PC-3 (cell line): Measurements from ENCODE around the gene SMYD3. TPM values are rescaled to one million over a fixed set of nuclear protein-coding genes. Genes with fewer than 3 reads are reported as not detected.

Experiments
- ATAC-seq: fragments of 200-7000 bp; cut with Tn5 transposase; 2 replicates; pipeline ENCODE4 v1.9.1; 2020; ENCODE audit warnings: mild to moderate bottlenecking, moderate library complexity
- BruUV-seq: library from RNA; stranded (reverse); fragments of 400-500 nt; replicated peaks from 2 replicates; lab custom pipeline; 2021; lab: Mats Ljungman, UMichigan
- CTCF ChIA-PET: fragments of 300-600 bp; sonication (Branson Sonifier 250); formaldehyde crosslinking; loops from one replicate; lab custom pipeline; 2022; ENCODE audit warnings: antibody characterized with exemption; lab: Charles Lee
- POLR2A ChIA-PET: fragments of 300-600 bp; sonication (Branson Sonifier 250); formaldehyde crosslinking; loops from one replicate; lab custom pipeline; 2022; ENCODE audit warnings: antibody characterized with exemption; ENCODE audit not compliant: unreplicated experiment; lab: Charles Lee
- DNase-seq: peaks from one replicate; pipeline ENCODE4 v3.0.0-alpha.2; 2015
- H2AFZ ChIP-seq: fragments of 300-600 bp; sonication (generic); 2 replicates; pipeline ENCODE4 v1.6.0; 2016; ENCODE audit warnings: antibody characterized with exemption, low read length
- H3F3A ChIP-seq: fragments of 300-600 bp; sonication (generic); one replicate; pipeline ENCODE4 v1.6.0; 2017; ENCODE audit warnings: antibody characterized with exemption, low read length, control low read depth, mild to moderate bottlenecking; ENCODE audit not compliant: unreplicated experiment
- H3K27ac ChIP-seq: fragments of 300-600 bp; sonication (generic); 2 replicates; pipeline ENCODE4 v1.5.1; 2016; ENCODE audit warnings: mild to moderate bottlenecking, low read length
- H3K27me3 ChIP-seq: fragments of 300-600 bp; sonication (generic); 2 replicates; pipeline ENCODE4 v1.6.1; 2016; ENCODE audit warnings: low read length, mixed read lengths
- H3K36me3 ChIP-seq: fragments of 300-600 bp; sonication (generic); 2 replicates; pipeline ENCODE4 v1.6.1; 2016; ENCODE audit warnings: low read depth, mixed run types, low read length, mixed read lengths
- H3K4me1 ChIP-seq: fragments of 300-600 bp; sonication (generic); 2 replicates; pipeline ENCODE4 v1.5.1; 2016; ENCODE audit warnings: low read length; ENCODE audit not compliant: insufficient read depth
- H3K4me2 ChIP-seq: fragments of 300-600 bp; sonication (generic); 2 replicates; pipeline ENCODE4 v1.6.0; 2016; ENCODE audit warnings: low read length
- H3K4me3 ChIP-seq: fragments of 300-600 bp; sonication (generic); 2 replicates; pipeline ENCODE4 v1.5.1; 2016; ENCODE audit warnings: mild to moderate bottlenecking, low read length, mixed read lengths
- H3K79me2 ChIP-seq: fragments of 300-600 bp; sonication (generic); 2 replicates; pipeline ENCODE4 v1.6.1; 2017; ENCODE audit warnings: low read length, mixed read lengths
- H3K9ac ChIP-seq: fragments of 300-600 bp; sonication (generic); 2 replicates; pipeline ENCODE4 v1.6.0; 2016; ENCODE audit warnings: mild to moderate bottlenecking, low read length
- H3K9me2 ChIP-seq: fragments of 300-600 bp; sonication (generic); replicated peaks from 2 replicates; pipeline ENCODE4 v1.6.1; 2016; ENCODE audit warnings: mixed run types, low read length, mixed read lengths
- H3K9me3 ChIP-seq: fragments of 300-600 bp; sonication (generic); 2 replicates; pipeline ENCODE4 v1.6.1; 2016; ENCODE audit warnings: low read length, mixed read lengths
- H4K20me1 ChIP-seq: fragments of 300-600 bp; sonication (generic); 2 replicates; pipeline ENCODE4 v1.6.1; 2016; ENCODE audit warnings: low read length, mixed read lengths
- EZH2 ChIP-seq: fragments of 300-600 bp; sonication (generic); IDR thresholded peaks from one replicate; pipeline ENCODE4 v1.6.1; 2017; ENCODE audit warnings: antibody characterized with exemption, mild to moderate bottlenecking, low read length; ENCODE audit not compliant: unreplicated experiment
- EZH2phosphoT487 ChIP-seq: fragments of 300-600 bp; sonication (generic); IDR thresholded peaks from 2 replicates; pipeline ENCODE4 v1.6.1; 2018; ENCODE audit warnings: mild to moderate bottlenecking, antibody characterized with exemption, low read length, borderline replicate concordance
- intact Hi-C: fragments of 100-400 bp; cut with micrococcal nuclease; formaldehyde crosslinking; loops from 2 replicates; pipeline ENCODE4 v1.9.0; 2023
- total RNA-seq: library from RNA; depleted of rRNA; stranded (reverse); fragments of >200 nt; gene quantifications from 2 replicates; pipeline ENCODE4 v1.2.3, GENCODE V29; 2014
- TF ChIP-seq, protein P1 (sequence below): fragments of 300-600 bp; sonication (generic); conservative IDR thresholded peaks from 2 replicates; pipeline ENCODE4 v1.5.1; 2017; ENCODE audit warnings: antibody characterized with exemption, low read depth, mild to moderate bottlenecking, low read length

Gene SMYD3
- total RNA-seq, 1 experiment from 2014 or later: 33.0 TPM

DNA sequence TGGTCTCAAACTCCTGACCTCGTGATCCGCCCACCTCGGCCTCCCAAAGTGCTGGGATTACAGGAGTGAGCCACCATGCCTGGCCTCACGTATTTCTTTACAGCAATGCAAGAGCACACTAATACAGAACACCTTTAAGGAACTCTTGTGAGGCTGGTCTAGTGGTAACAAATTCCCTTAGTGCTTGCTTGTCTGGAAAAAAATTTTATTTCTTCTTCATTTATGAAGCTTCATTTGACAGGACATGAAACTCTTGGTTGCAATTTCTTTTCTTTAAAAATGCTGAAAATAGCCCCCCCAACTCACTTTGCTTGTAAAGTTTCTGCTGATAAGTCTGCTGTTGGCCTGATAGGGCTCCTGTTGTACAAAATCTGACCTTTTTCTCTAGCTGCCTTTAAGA, 248.8 kb downstream of the SMYD3 start:
- TF ChIP-seq, protein P1, sequence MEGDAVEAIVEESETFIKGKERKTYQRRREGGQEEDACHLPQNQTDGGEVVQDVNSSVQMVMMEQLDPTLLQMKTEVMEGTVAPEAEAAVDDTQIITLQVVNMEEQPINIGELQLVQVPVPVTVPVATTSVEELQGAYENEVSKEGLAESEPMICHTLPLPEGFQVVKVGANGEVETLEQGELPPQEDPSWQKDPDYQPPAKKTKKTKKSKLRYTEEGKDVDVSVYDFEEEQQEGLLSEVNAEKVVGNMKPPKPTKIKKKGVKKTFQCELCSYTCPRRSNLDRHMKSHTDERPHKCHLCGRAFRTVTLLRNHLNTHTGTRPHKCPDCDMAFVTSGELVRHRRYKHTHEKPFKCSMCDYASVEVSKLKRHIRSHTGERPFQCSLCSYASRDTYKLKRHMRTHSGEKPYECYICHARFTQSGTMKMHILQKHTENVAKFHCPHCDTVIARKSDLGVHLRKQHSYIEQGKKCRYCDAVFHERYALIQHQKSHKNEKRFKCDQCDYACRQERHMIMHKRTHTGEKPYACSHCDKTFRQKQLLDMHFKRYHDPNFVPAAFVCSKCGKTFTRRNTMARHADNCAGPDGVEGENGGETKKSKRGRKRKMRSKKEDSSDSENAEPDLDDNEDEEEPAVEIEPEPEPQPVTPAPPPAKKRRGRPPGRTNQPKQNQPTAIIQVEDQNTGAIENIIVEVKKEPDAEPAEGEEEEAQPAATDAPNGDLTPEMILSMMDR: no peak
- no peak for TF ChIP-seq EZH2
- TF ChIP-seq EZH2phosphoT487: no peak
- ChIA-PET CTCF (no interaction called here), POLR2A (no interaction called here)
- no TSS peak for BruUV-seq
- Histone ChIP-seq H3K79me2 (no peaks in the 10 kb centered on the region), H3K27me3 (no peaks in the 10 kb centered on the region), H2AFZ (no peak overlapping the region), H3K27ac (no peak overlapping the region), H3K9me2 (no peaks in the 10 kb centered on the region), H3F3A (no peaks in the 10 kb centered on the region), H3K9me3 (no peaks in the 10 kb centered on the region), H3K36me3 (no peaks in the 10 kb centered on the region), H3K4me3 (no peak overlapping the region), H3K4me1 (peaks cover 15% of the 10 kb centered on the region), H3K4me2 (no peak overlapping the region), H4K20me1 (no peaks in the 10 kb centered on the region), H3K9ac (no peak overlapping the region)
- DNase-seq (no peak), ATAC-seq (no peak)
- intact Hi-C loops: no loop called here

DNA sequence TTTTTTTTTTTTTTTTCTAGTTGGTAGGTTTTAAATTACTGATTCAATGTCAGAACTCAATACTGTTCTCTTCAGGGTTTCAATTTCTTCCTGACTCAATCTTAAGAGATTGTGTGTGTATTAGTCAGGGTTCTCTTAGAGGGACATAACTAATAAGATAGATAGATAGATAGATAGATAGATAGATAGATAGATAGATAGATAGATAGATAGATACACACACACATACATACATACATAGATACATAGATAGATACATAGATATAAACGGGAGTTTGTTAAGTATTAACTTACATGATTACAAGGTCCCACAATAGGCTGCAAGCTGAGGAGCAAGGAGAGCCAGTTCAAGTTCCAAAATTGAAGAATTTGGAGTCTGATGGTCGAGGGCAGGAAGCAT, 251.3 kb downstream of the SMYD3 start:
- H3K9me3 ChIP-seq: no peaks in the 10 kb centered on the region
- ChIA-PET POLR2A (no interaction called here), CTCF (no interaction called here)
- no TSS peak for BruUV-seq
- TF ChIP-seq, protein P1: no peak
- no peak for TF ChIP-seq EZH2
- no peak for TF ChIP-seq EZH2phosphoT487
- H3K4me1 ChIP-seq: no peaks in the 10 kb centered on the region
- no peak overlapping the region for H2AFZ ChIP-seq
- no peaks in the 10 kb centered on the region for H3K9me2 ChIP-seq
- H4K20me1 ChIP-seq: no peaks in the 10 kb centered on the region
- intact Hi-C loops: no loop called here
- no peak for DNase-seq
- H3K9ac ChIP-seq: no peak overlapping the region
- H3K27ac ChIP-seq: no peak overlapping the region
- H3K4me3 ChIP-seq: no peak overlapping the region
- no peaks in the 10 kb centered on the region for H3K27me3 ChIP-seq
- H3K79me2 ChIP-seq: no peaks in the 10 kb centered on the region
- no peak for ATAC-seq
- no peak overlapping the region for H3K4me2 ChIP-seq
- H3K36me3 ChIP-seq: no peaks in the 10 kb centered on the region
- H3F3A ChIP-seq: no peaks in the 10 kb centered on the region

DNA sequence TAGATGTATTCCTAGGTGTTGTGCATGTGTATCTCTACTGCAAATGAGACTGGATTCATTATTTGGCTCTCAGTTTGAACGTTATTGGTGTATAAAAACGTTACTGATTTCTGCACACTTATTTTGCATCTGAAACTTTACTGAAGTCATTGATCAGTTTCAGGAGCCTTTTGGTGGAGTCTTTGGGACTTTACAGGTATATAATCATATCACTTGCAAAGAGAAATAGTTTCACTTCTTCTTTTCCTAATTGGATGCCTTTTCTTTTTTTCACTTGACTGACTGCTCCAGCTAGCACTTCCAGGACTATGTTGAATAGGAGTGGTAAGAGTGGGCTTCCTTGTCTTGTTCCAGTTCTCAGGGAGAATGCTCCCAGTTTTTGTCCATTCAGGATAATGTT, 252.2 kb downstream of the SMYD3 start:
- Histone ChIP-seq H3K9ac (no peak overlapping the region), H3K9me3 (no peaks in the 10 kb centered on the region), H2AFZ (no peak overlapping the region), H3K9me2 (no peaks in the 10 kb centered on the region), H3F3A (no peaks in the 10 kb centered on the region), H3K4me3 (no peak overlapping the region), H3K79me2 (no peaks in the 10 kb centered on the region), H4K20me1 (no peaks in the 10 kb centered on the region), H3K36me3 (no peaks in the 10 kb centered on the region), H3K4me2 (no peak overlapping the region), H3K4me1 (no peaks in the 10 kb centered on the region), H3K27me3 (no peaks in the 10 kb centered on the region), H3K27ac (no peak overlapping the region)
- POLR2A ChIA-PET: no interaction called here
- ATAC-seq (no peak), DNase-seq (no peak)
- TF ChIP-seq EZH2phosphoT487 (no peak), EZH2 (no peak)
- TF ChIP-seq, protein P1: no peak
- CTCF ChIA-PET: no interaction called here
- intact Hi-C loops: no loop called here
- BruUV-seq: no TSS peak
